Central memory CD4-positive, alpha-beta T cell (primary cell): ENCODE measurements around the gene ARHGEF33.
A peak's percentile ranks its signal among the peaks of the same experiment; 100 is the strongest.

ENCODE experiments used
- DNase-seq: peaks from one replicate; pipeline ENCODE4 v3.0.0; 2022
- total RNA-seq, 3 experiments: gene quantifications; one replicate each; lab custom pipeline; 2026; lab: John Stamatoyannopoulos, UW

Gene ARHGEF33
- total RNA-seq: 0 to 0.74 (median 0.16) reads per million in 3 experiments

- DNase-seq: no peak
Observed at GRCh38 chr2:38889575-38889974, at the start of gene ARHGEF33. Gene ARHGEF33, plus strand, starts transcription at chr2:38889875. Its CDS starts 29,573 bp downstream, at chr2:38919448.

GRCh38 chr2:38850045-38850444 is 39.6 kb upstream of the ARHGEF33 start:
- DNase-seq: no peak

GRCh38 chr2:38856165-38856564 is 33.5 kb upstream of the ARHGEF33 start:
- DNase-seq: no peak

GRCh38 chr2:38862476-38862875 is 27.2 kb upstream of the ARHGEF33 start:
- no peak for DNase-seq

GRCh38 chr2:38863061-38863695 is 26.5 kb upstream of the ARHGEF33 start:
- no peak for DNase-seq

GRCh38 chr2:38866773-38867443 is 22.8 kb upstream of the ARHGEF33 start:
- DNase-seq: no peak

- no peak for DNase-seq
Observed at GRCh38 chr2:38871432-38871831, 18.2 kb upstream of the ARHGEF33 start.

- DNase-seq: no peak
Observed at GRCh38 chr2:38873763-38874162, 15.9 kb upstream of the ARHGEF33 start.

- no peak for DNase-seq
Observed at GRCh38 chr2:38875227-38875575, 14.5 kb upstream of the ARHGEF33 start.

- peak; percentile 76 for DNase-seq
Observed at GRCh38 chr2:38875576-38876367, 13.9 kb upstream of the ARHGEF33 start, which contains the start of the genes DHX57 and MORN2. Gene DHX57, minus strand, starts transcription at chr2:38875934. Its CDS starts 7,529 bp downstream, at chr2:38868405. Gene MORN2, plus strand, starts transcription at chr2:38875976.

GRCh38 chr2:38876407-38876806 is 13.3 kb upstream of the ARHGEF33 start:
- DNase-seq: no peak

GRCh38 chr2:38886063-38886462 is 3.6 kb upstream of the ARHGEF33 start:
- no peak for DNase-seq

- DNase-seq: no peak
Observed at GRCh38 chr2:38887347-38887746, 2.3 kb upstream of the ARHGEF33 start.

- DNase-seq: no peak
Observed at GRCh38 chr2:38887902-38888554, 1.6 kb upstream of the ARHGEF33 start.

- DNase-seq: no peak
Observed at GRCh38 chr2:38889045-38889444, 630 bp upstream of the ARHGEF33 start.

GRCh38 chr2:38892819-38893218 is 3.1 kb downstream of the ARHGEF33 start:
- no peak for DNase-seq

- DNase-seq: no peak
Observed at GRCh38 chr2:38898256-38898655, 8.6 kb downstream of the ARHGEF33 start.

- no peak for DNase-seq
Observed at GRCh38 chr2:38900726-38901125, 11.1 kb downstream of the ARHGEF33 start.

- no peak for DNase-seq
Observed at GRCh38 chr2:38905251-38905650, 15.6 kb downstream of the ARHGEF33 start.

- no peak for DNase-seq
Observed at GRCh38 chr2:38907242-38907641, 17.6 kb downstream of the ARHGEF33 start.

- DNase-seq: no peak
Observed at GRCh38 chr2:38907743-38908562, 18.3 kb downstream of the ARHGEF33 start.

GRCh38 chr2:38909872-38910271 is 20.2 kb downstream of the ARHGEF33 start:
- DNase-seq: no peak
